Loucy (cell line): ENCODE measurements around the gene PUS10.

Experiments used
- CTCF ChIP-seq: fragments of 200-600 bp; sonication (generic); conservative IDR thresholded peaks from 2 replicates; pipeline ENCODE4 v1.5.1; 2014; ENCODE audit warnings: mild to moderate bottlenecking, antibody characterized with exemption, low read length
- EZH2phosphoT487 ChIP-seq: fragments of 200-600 bp; IDR thresholded peaks from 2 replicates; pipeline ENCODE4 v1.6.1; 2018; ENCODE audit warnings: antibody characterized with exemption, mild to moderate bottlenecking, moderate library complexity, borderline replicate concordance

- TF ChIP-seq EZH2phosphoT487 (no peak), CTCF (no peak)
These were observed 37.8 kb downstream of the PUS10 start for GRCh38 chr2:60980071-60980815.
